ENCODE results near the gene RNF144A.

GRCh38 chr2:6968319-6969100 lies 51.3 kb downstream of the RNF144A start:
- no peak for TF ChIP-seq CTCF (IDR thresholded peaks at IDR 0.05; ENCODE audit: poor library complexity)
- TF ChIP-seq EZH2phosphoT487 (IDR thresholded peaks at IDR 0.05; ENCODE audit: low read depth, severe bottlenecking, unreplicated experiment): no peak
